MG63 (cell line): Measurements from ENCODE around the gene SESN2. TPM values are rescaled to one million over a fixed set of nuclear protein-coding genes. Genes with fewer than 3 reads are reported as not detected.

ENCODE experiments used
- DNase-seq: peaks from one replicate; pipeline ENCODE4 v3.0.0-alpha.2; 2020
- H3K27me3 ChIP-seq: fragments of 250-450 bp; sonication (Bioruptor Pico); 2 replicates; pipeline ENCODE4 v1.5.1; 2020; ENCODE audit warnings: mild to moderate bottlenecking, moderate library complexity
- H3K36me3 ChIP-seq: fragments of 250-450 bp; sonication (Bioruptor Pico); 2 replicates; pipeline ENCODE4 v1.5.1; 2020; ENCODE audit warnings: mild to moderate bottlenecking, moderate library complexity
- H3K4me3 ChIP-seq: fragments of 250-450 bp; sonication (Bioruptor Pico); 2 replicates; pipeline ENCODE4 v1.5.1; 2020; ENCODE audit warnings: mild to moderate bottlenecking, moderate library complexity
- H3K9me3 ChIP-seq: fragments of 250-450 bp; sonication (Bioruptor Pico); 2 replicates; pipeline ENCODE4 v1.5.1; 2020; ENCODE audit warnings: mild to moderate bottlenecking, moderate library complexity
- total RNA-seq: library from RNA; depleted of rRNA; stranded (reverse); fragments of >200 nt; shearing (Covaris generic); gene quantifications from 2 replicates; pipeline ENCODE4 v1.2.3, GENCODE V29; 2014; ENCODE audit warnings: low replicate concordance

Gene SESN2
- total RNA-seq, 1 experiment from 2014 or later = 19.0 TPM

GRCh38 chr1:28246427-28246832 is 12.9 kb upstream of the SESN2 start:
- DNase-seq = no peak
- H3K9me3 ChIP-seq = no peaks in the 10 kb centered on the region
- H3K27me3 ChIP-seq = no peaks in the 10 kb centered on the region
- H3K4me3 ChIP-seq = peak overlapping the region; percentile 41
- H3K36me3 ChIP-seq = no peaks in the 10 kb centered on the region

GRCh38 chr1:28247612-28248272 is 11.6 kb upstream of the SESN2 start:
- Histone ChIP-seq H3K36me3 (no peaks in the 10 kb centered on the region), H3K9me3 (no peaks in the 10 kb centered on the region), H3K27me3 (no peaks in the 10 kb centered on the region), H3K4me3 (peak overlapping the region; percentile 20)
- DNase-seq = no peak

- H3K9me3 ChIP-seq = no peaks in the 10 kb centered on the region
- DNase-seq = peak; percentile 69
- no peaks in the 10 kb centered on the region for H3K27me3 ChIP-seq
- H3K4me3 ChIP-seq = peak overlapping the region; percentile 13
- no peaks in the 10 kb centered on the region for H3K36me3 ChIP-seq
Measured at GRCh38 chr1:28248273-28249012, 10.9 kb upstream of the SESN2 start.

- H3K4me3 ChIP-seq = peak overlapping the region; percentile 13; the same call in 1 of the 2 replicates
- H3K9me3 ChIP-seq = no peaks in the 10 kb centered on the region
Measured at GRCh38 chr1:28249013-28249865, 10.1 kb upstream of the SESN2 start.

DNA sequence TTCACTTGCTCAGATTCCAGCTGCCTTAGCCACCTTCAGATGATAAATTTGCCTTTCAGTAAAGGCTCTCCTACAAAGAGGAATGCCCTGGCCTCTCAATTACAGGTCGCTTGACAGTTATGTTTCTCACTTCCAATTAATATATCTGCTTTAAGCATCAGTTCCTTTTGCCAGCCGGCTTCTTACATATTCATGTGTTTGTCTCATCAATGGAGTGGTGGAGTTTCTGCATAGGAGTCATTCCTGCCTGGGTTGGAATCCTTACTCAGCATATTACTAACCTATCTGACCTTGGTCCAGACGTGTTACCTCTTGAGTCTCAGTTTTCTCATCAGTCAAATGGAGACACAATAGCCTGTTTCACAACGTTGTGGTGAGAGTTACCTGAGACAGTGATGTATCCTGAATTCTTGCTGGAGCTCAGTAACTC is 9.4 kb upstream of the SESN2 start:
- Histone ChIP-seq H3K27me3 (no peaks in the 10 kb centered on the region), H3K4me3 (no peak overlapping the region), H3K36me3 (no peaks in the 10 kb centered on the region), H3K9me3 (no peaks in the 10 kb centered on the region)
- DNase-seq = no peak

More at GRCh38 chr1:28249013-28249865, 10.1 kb upstream of the SESN2 start:
- H3K27me3 ChIP-seq = no peaks in the 10 kb centered on the region
- H3K36me3 ChIP-seq = no peaks in the 10 kb centered on the region
- DNase-seq = peak; percentile 82

GRCh38 chr1:28256197-28256827 is 3.0 kb upstream of the SESN2 start:
- no peak for DNase-seq
- H3K9me3 ChIP-seq = no peaks in the 10 kb centered on the region
- peaks cover 5% of the 10 kb centered on the region; the same call in 1 of the 2 replicates for H3K36me3 ChIP-seq
- no peaks in the 10 kb centered on the region for H3K27me3 ChIP-seq
- H3K4me3 ChIP-seq = no peak overlapping the region

DNA sequence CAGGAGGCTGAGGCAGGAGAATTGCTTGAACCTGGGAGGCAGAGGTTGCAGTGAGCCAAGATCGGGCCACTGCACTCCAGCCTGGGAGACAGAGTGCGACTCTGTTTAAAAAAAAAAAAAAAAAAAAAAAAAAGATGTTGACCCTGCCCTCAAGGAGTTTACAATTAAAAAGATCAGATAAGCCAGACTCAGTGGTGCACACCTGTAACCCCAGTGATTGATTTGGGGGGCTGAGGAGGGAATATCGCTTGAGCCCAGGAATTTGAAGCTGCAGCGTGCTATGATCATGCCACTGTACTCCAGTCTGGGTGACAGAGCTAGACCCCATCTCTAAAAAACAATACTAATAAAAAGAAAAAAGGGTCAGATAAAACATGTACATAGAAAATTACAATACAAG is 1.6 kb upstream of the SESN2 start:
- DNase-seq = no peak
- H3K36me3 ChIP-seq = peaks cover 9% of the 10 kb centered on the region; the same call in 1 of the 2 replicates
- H3K27me3 ChIP-seq = no peaks in the 10 kb centered on the region
- no peak overlapping the region for H3K4me3 ChIP-seq
- H3K9me3 ChIP-seq = no peaks in the 10 kb centered on the region

- DNase-seq = peak; percentile 51
- Histone ChIP-seq H3K27me3 (no peaks in the 10 kb centered on the region), H3K4me3 (peak overlapping the region; percentile 85), H3K9me3 (no peaks in the 10 kb centered on the region), H3K36me3 (peaks cover 9% of the 10 kb centered on the region; the same call in 1 of the 2 replicates)
Measured at GRCh38 chr1:28258628-28259251, 578 bp upstream of the SESN2 start.

DNA sequence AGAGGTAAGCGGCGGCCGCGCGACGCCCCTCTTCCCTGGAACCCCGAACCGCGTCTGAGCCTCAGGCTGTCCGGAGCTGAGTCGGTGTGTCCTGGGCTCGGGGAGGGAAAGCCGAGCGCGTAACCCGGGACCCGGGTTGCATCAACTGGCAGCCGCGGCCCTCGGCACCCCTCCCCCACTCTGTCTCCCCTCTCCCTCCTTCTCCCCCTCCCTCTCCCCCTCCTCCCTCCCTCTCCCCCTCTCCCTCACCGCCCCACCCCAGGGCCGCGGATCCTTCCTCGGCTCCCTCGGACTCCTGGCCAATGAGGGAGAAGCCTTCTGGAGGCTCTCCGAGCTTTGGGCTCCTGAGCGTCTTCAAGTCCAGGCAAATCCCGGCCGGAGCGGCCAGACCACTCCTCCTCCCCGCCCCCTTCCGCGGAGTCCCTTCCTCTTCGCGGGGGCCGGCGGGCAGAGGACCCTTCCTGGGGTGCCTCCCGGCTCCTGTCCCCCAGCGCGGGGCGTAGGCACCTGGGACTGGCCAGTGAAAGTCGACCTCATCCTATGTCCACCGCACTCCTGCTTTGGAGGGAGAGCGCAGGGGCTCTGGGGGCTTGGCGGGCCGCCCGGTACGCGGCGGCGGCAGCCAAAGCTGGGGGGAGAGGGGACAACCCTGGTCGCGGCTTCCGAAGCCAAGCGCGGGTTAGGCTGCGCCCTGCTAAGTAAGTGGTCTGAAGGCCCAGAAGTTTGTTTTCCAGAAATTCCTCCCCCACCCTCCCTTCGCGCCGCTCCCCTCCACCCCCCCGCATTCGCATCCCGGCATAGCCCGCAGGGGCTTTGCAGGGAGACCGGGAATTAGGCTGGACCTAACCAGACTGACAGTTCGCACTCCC is 850 bp downstream of the SESN2 start:
- Histone ChIP-seq H3K27me3 (no peaks in the 10 kb centered on the region), H3K9me3 (no peaks in the 10 kb centered on the region), H3K36me3 (peaks cover 9% of the 10 kb centered on the region; the same call in 1 of the 2 replicates), H3K4me3 (peak overlapping the region; percentile 85)
- DNase-seq = peak; percentile 77

- no peaks in the 10 kb centered on the region for H3K27me3 ChIP-seq
- H3K36me3 ChIP-seq = peaks cover 9% of the 10 kb centered on the region; the same call in 1 of the 2 replicates
- no peak for DNase-seq
- no peaks in the 10 kb centered on the region for H3K9me3 ChIP-seq
- H3K4me3 ChIP-seq = peak overlapping the region; percentile 85
Measured at GRCh38 chr1:28260803-28261174, 1.5 kb downstream of the SESN2 start.

- H3K27me3 ChIP-seq = no peaks in the 10 kb centered on the region
- no peaks in the 10 kb centered on the region for H3K9me3 ChIP-seq
- DNase-seq = no peak
- no peak overlapping the region for H3K4me3 ChIP-seq
- H3K36me3 ChIP-seq = peaks cover 19% of the 10 kb centered on the region
Measured at GRCh38 chr1:28264897-28265296, 5.6 kb downstream of the SESN2 start.

GRCh38 chr1:28265577-28265976 is 6.3 kb downstream of the SESN2 start:
- Histone ChIP-seq H3K9me3 (no peaks in the 10 kb centered on the region), H3K27me3 (no peaks in the 10 kb centered on the region), H3K36me3 (peaks cover 22% of the 10 kb centered on the region), H3K4me3 (no peak overlapping the region)
- no peak for DNase-seq

DNA sequence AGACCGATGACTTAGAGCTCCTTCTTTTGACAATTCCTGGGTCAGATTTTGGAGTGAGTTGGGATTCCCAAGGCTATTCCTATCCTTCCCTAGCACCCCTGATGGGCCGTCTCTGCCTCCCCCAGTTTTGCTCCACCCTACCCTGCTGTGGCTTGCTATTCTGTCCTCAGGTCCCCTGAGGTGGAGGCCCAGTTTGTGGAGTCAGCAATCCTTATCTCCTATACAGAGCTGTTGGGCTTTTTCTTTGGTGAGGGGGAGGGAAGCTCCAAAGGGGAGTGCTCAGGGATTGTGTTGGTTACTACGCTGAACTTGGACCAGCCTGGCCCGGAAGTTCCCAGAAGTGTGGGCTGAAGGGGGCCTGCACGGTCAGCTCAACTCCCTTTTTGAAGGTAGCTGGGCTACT is 7.6 kb downstream of the SESN2 start:
- no peak for DNase-seq
- H3K27me3 ChIP-seq = no peaks in the 10 kb centered on the region
- H3K36me3 ChIP-seq = peaks cover 28% of the 10 kb centered on the region
- H3K4me3 ChIP-seq = no peak overlapping the region
- H3K9me3 ChIP-seq = no peaks in the 10 kb centered on the region

DNA sequence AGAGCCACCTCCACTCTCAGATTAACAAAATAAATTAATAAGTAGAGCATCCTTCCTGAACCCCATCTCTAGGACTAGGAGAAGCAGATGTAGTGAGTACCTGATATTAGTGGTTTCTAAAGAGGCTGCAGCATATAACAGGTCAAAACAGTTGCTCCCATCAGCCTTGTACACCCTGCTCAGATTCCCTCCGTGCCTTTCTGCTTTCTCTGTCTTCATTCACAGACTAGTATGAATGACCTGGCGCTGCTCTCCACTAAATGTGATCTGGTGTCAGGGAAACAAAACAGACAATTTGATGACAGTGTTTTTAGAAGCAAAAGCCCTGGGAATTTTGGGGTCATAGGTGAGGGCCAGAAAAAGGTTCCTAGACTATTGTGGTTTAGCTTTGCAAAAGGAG is 8.3 kb downstream of the SESN2 start:
- H3K4me3 ChIP-seq = no peak overlapping the region
- no peaks in the 10 kb centered on the region for H3K27me3 ChIP-seq
- H3K36me3 ChIP-seq = peaks cover 33% of the 10 kb centered on the region
- DNase-seq = no peak
- H3K9me3 ChIP-seq = no peaks in the 10 kb centered on the region

DNA sequence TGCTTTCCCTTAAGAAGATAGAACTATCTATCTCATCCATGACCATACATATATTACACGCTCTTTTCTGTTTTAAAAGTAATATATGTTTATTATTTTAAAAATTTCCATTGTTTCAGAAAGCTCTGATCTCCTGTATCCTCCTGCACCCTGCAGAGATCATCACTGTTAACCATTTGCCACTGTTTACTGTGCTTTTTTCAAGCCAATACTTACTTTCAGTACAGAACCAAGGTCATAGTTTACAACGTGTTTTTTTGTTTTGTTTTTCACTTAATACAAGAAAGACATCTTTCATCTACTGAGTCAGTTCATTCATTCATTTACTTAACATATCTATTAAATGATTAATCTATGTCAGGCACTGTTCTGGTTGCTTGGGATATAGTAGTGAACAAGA is 10.2 kb downstream of the SESN2 start:
- Histone ChIP-seq H3K36me3 (peaks cover 52% of the 10 kb centered on the region), H3K27me3 (no peaks in the 10 kb centered on the region), H3K9me3 (no peaks in the 10 kb centered on the region), H3K4me3 (no peak overlapping the region)
- DNase-seq = no peak
